ENCODE data around the gene PSD2. TPM values are rescaled to one million over a fixed set of nuclear protein-coding genes. Genes with fewer than 3 reads are reported as not detected.

Gene PSD2
- total RNA-seq, 1 donor from 2014 or later = not detected

GRCh38 chr5:139772089-139772791 is 23.4 kb upstream of the PSD2 start:
- Histone ChIP-seq H3K27ac (no peak overlapping the region), H3K9me3 (no peaks in the 10 kb centered on the region), H3K27me3 (no peaks in the 10 kb centered on the region), H3K4me1 (no peaks in the 10 kb centered on the region), H3K36me3 (no peaks in the 10 kb centered on the region), H3K4me3 (no peak overlapping the region)
- no peak for TF ChIP-seq CTCF (IDR thresholded peaks at IDR 0.05)
- intact Hi-C loops (cut with DNase I) = no loop called here
- DNase-seq (ENCODE audit: low spot score in 2 of 2) = no peak

DNA sequence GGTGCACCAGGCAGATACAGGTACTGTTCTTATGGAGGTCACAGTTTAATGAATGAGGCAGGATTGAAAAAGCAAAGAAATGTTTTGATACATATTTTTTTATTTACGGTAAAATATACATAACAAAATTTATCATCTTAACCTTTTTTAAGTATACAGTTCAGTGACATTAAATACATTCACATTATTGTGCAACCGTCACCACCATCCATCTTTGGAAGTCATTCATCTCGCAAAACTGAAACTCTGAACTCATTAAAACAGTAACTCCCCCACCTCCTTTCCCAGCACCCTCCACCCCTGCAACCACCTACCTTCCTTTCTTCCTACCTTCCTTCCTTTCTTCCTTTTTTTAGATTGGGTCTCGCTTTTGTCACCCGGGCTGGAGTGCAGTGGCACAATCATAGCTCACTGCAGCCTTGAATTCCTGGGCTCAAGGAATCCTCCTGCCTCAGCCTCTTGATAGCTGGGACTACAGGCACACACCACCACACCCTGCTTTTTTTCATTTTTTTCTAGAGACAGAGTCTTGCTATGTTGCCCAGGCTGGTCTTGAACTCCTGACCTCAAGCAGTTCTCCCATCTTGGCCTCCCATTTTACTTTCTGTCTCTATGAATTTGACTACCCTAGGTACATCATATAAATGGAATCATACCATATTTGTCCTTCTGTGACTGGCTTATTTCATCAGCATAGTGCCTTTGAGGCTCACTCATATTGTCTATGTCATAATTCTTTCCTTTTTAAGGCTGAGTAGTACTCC is 22.5 kb upstream of the PSD2 start:
- H3K36me3 ChIP-seq = no peaks in the 10 kb centered on the region

DNA sequence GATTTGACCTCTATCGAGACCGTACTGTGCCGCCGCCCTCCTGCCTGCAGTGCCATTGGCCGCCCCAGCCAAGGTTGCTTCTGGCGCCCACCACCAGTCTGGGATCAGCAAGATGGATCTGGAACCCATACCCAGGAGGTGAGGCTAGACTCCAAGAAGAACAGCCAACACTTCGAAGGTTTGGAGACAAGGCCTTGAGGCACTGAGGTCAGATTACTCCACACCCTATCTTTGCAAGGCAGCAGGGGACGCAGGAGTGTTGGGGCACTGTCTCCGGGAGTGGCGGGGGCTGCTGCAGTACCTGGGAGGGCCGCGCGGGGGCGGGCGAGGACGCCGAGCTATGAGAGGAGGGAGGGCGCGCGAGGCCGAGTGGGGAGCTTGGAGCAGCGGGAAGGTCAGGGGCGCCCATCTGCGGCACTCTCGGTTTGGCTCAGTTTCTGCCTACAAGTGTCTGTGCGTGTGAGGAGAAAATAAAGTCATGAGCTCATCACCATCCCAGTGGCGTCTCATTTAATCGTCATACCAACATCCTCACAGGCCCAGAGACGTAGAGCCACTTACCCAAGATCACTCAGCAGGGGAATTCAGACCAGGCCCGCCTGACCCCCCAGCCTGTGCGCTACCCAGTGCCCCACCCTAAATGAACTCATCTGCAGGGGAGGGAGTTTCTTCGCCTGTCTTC is 20.5 kb upstream of the PSD2 start:
- H3K9me3 ChIP-seq = no peaks in the 10 kb centered on the region
- H3K27me3 ChIP-seq = no peaks in the 10 kb centered on the region
- no peaks in the 10 kb centered on the region for H3K36me3 ChIP-seq
- TF ChIP-seq CTCF (IDR thresholded peaks at IDR 0.05) = peak; percentile 86 to 98 (median 93)
- H3K4me3 ChIP-seq = no peak overlapping the region
- intact Hi-C loops (cut with DNase I) = no loop called here
- H3K4me1 ChIP-seq = no peaks in the 10 kb centered on the region
- H3K27ac ChIP-seq = no peak overlapping the region
- DNase-seq (ENCODE audit: low spot score in 2 of 2) = peak; percentile 24 to 79

More for the DNA sequence above, 22.5 kb upstream of the PSD2 start:
- H3K4me3 ChIP-seq = no peak overlapping the region
- H3K4me1 ChIP-seq = no peaks in the 10 kb centered on the region
- DNase-seq (ENCODE audit: low spot score in 2 of 2) = no peak
- intact Hi-C loops (cut with DNase I) = no loop called here
- no peaks in the 10 kb centered on the region for H3K27me3 ChIP-seq
- TF ChIP-seq CTCF (IDR thresholded peaks at IDR 0.05) = no peak
- H3K27ac ChIP-seq = no peak overlapping the region
- H3K9me3 ChIP-seq = no peaks in the 10 kb centered on the region

GRCh38 chr5:139775872-139776271 is 19.7 kb upstream of the PSD2 start:
- no peak overlapping the region for H3K4me3 ChIP-seq
- no peaks in the 10 kb centered on the region for H3K27me3 ChIP-seq
- H3K4me1 ChIP-seq = no peaks in the 10 kb centered on the region
- H3K36me3 ChIP-seq = no peaks in the 10 kb centered on the region
- intact Hi-C loops (cut with DNase I) = no loop called here
- no peak overlapping the region for H3K27ac ChIP-seq
- DNase-seq (ENCODE audit: low spot score in 2 of 2) = no peak
- no peak for TF ChIP-seq CTCF (IDR thresholded peaks at IDR 0.05)
- no peaks in the 10 kb centered on the region for H3K9me3 ChIP-seq

- Histone ChIP-seq H3K27me3 (no peaks in the 10 kb centered on the region), H3K4me1 (no peaks in the 10 kb centered on the region), H3K4me3 (no peak overlapping the region), H3K36me3 (no peaks in the 10 kb centered on the region), H3K9me3 (no peaks in the 10 kb centered on the region), H3K27ac (no peak overlapping the region)
- intact Hi-C loops (cut with DNase I) = no loop called here
- no peak for TF ChIP-seq CTCF (IDR thresholded peaks at IDR 0.05)
- no peak for DNase-seq (ENCODE audit: low spot score in 2 of 2)
Measured at GRCh38 chr5:139776861-139777260, 18.7 kb upstream of the PSD2 start.

Measured in ascending aorta (tissue), 2 donors.